Astrocyte of the spinal cord (primary cell): ENCODE data around the gene STK17B.
A peak's percentile ranks its signal among the peaks of the same experiment; 100 is the strongest.

Experiments
- DNase-seq: peaks from one replicate; pipeline ENCODE4 v3.0.0; 2011; ENCODE audit warnings: low read depth, low spot score
- H3K4me3 ChIP-seq: 2 replicates; pipeline ENCODE4 v1.5.1; 2011; ENCODE audit warnings: low read depth, mild to moderate bottlenecking, low read length, moderate library complexity
- in situ Hi-C: cut with HindIII; loops from 2 replicates; pipeline ENCODE4 v1.10.0; 2017; ENCODE audit warnings: low sequenced_read_pairs
- TF ChIP-seq, protein P1 (sequence below): IDR thresholded peaks from 2 replicates; pipeline ENCODE4 v1.5.1; 2012; ENCODE audit warnings: low read depth, mild to moderate bottlenecking, low read length, inconsistent platforms

Gene STK17B

DNA sequence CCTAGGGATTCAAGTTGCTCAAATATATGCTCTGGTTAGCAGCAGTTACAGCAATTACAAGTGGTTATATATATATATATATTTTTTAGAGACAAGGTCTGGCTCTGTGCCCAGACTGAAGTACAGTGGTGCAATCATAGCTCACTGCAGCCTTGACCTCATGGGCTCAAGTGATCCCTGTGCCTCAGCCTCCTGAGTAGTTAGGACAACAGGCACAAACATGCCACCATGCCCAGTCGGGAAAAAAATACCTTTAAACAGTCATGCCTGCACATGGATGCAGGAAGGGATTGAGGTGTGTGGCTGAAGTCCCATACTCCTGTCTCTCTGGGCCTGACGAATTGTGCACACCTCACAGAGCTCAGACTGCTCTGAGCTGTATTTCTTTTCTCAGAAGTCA, 83.2 kb downstream of the STK17B start:
- in situ Hi-C loops, result no loop called here
- DNase-seq, result peak; percentile 34
- TF ChIP-seq, protein P1, sequence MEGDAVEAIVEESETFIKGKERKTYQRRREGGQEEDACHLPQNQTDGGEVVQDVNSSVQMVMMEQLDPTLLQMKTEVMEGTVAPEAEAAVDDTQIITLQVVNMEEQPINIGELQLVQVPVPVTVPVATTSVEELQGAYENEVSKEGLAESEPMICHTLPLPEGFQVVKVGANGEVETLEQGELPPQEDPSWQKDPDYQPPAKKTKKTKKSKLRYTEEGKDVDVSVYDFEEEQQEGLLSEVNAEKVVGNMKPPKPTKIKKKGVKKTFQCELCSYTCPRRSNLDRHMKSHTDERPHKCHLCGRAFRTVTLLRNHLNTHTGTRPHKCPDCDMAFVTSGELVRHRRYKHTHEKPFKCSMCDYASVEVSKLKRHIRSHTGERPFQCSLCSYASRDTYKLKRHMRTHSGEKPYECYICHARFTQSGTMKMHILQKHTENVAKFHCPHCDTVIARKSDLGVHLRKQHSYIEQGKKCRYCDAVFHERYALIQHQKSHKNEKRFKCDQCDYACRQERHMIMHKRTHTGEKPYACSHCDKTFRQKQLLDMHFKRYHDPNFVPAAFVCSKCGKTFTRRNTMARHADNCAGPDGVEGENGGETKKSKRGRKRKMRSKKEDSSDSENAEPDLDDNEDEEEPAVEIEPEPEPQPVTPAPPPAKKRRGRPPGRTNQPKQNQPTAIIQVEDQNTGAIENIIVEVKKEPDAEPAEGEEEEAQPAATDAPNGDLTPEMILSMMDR, result no peak
- no peak overlapping the region for H3K4me3 ChIP-seq

DNA sequence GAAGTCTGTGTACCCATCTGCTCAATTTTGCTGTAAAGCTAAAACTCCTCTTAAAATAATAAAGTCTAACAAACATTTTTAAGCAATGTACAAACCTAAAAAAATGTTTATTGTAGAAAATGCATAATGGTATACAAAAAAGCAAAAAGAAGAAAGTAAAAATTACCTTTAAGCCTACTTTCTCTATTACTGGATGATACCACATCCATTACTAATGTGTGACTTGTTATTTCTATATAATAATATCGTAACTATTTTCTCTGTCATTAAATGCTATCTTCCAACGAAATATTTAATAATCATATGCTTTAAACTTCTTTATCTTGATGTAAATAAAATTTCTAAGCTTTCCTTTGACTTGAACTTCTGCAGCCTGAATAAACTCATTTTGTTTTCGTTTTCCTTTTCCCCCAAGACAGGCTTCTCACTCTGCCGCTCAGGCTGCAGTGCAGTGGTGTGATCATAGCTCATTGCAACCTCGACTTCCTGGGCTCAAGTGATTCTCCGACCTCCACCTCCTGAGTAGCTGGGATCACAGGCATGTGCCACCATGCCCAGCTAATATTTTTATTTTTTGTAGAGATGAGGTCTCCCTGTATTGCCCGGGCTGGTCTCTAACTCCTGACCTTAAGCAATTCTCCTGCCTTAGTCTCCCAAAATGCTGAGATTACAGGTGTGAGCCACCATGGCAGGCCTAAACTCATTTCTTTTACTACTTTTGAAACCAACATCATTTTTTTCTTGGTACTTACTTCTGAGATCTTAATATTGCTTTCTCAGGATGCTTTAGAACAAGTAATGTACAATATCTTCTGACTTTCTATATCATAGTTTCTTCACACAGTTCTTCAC, 84.6 kb downstream of the STK17B start:
- no peak for DNase-seq
- TF ChIP-seq, protein P1, result no peak
- in situ Hi-C loops, result no loop called here
- no peak overlapping the region for H3K4me3 ChIP-seq

DNA sequence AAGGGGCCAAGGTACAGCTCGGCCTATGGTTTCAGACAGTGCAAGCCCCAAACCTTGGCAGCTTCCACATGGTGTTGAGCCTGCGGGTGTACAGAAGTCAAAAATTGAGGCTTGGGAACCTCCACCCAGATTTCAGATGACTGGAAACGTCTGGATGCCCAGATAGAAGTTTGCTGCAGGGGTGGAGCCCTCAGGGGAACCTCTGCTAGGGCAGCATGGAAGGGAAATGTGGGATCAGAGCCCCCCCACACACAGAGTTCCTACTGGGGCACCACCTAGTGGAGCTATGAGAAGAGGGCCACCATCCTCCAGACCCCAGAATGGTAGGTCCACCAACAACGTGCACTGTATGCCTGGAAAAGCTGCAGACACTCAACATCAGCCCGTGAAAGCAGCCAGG, 87.8 kb downstream of the STK17B start:
- TF ChIP-seq, protein P1, result no peak
- in situ Hi-C loops, result no loop called here
- H3K4me3 ChIP-seq, result no peak overlapping the region
- no peak for DNase-seq
